GM12878 (cell line): ENCODE data around the gene CNOT2. TPM values are rescaled to one million over a fixed set of nuclear protein-coding genes. Genes with fewer than 3 reads are reported as not detected.

Experiments used
- ATAC-seq: fragments of 200-7000 bp; cut with Tn5 transposase; 3 replicates; pipeline ENCODE4 v1.9.1; 2020; ENCODE audit warnings: mild to moderate bottlenecking, moderate library complexity
- BruUV-seq: library from RNA; stranded (reverse); fragments of 400-500 nt; replicated peaks from 2 replicates; lab custom pipeline; 2021; lab: Mats Ljungman, UMichigan
- CTCF ChIA-PET: fragments of 300-600 bp; sonication (Branson Sonifier 250); formaldehyde crosslinking; extraction: SDS; loops from one replicate; lab custom pipeline; 2021; ENCODE audit warnings: inconsistent platforms; lab: Yijun Ruan, JAX
- POLR2A ChIA-PET: fragments of 350-600 bp; formaldehyde crosslinking; extraction: SDS; loops from one replicate; lab custom pipeline; 2021; ENCODE audit warnings: inconsistent platforms; lab: Charles Lee
- RAD21 ChIA-PET: fragments of 300-600 bp; sonication (Branson Sonifier 250); formaldehyde crosslinking; loops from one replicate; lab custom pipeline; 2023; ENCODE audit warnings: antibody characterized with exemption; ENCODE audit not compliant: unreplicated experiment; lab: Charles Lee
- SMC1A ChIA-PET: fragments of 300-600 bp; sonication (Branson Sonifier 250); formaldehyde crosslinking; loops from one replicate; lab custom pipeline; 2023; ENCODE audit not compliant: unreplicated experiment, uncharacterized antibody; lab: Charles Lee
- DNase-seq: peaks from one replicate; pipeline ENCODE4 v3.0.0-alpha.2; 2011; ENCODE audit warnings: low read depth, low spot score
- FAIRE-seq: peaks from 3 replicates; lab custom pipeline; 2011; peaks lifted over from hg19 to GRCh38; lab: Jason Lieb, UNC
- H2AFZ ChIP-seq: 2 replicates; pipeline ENCODE4 v1.6.0; 2011; ENCODE audit warnings: low read depth, low read length, control low read depth; ENCODE audit not compliant: control insufficient read depth
- H3K27ac ChIP-seq: 2 replicates; pipeline ENCODE4 v1.5.1; 2011; ENCODE audit warnings: control low read depth; ENCODE audit not compliant: control insufficient read depth, insufficient read depth
- H3K27me3 ChIP-seq, 2 experiments: replicated peaks in 1 of 2; 2 replicates each; pipeline versions ENCODE4 v1.6.0 to v1.6.1; 2011; ENCODE audit warnings: low read length in 1 of 2; ENCODE audit not compliant: control insufficient read depth in 2 of 2, insufficient read depth in 2 of 2
- H3K36me3 ChIP-seq, 2 experiments: 2 replicates each; pipeline ENCODE4 v1.5.1; 2011; ENCODE audit warnings: low read length in 1 of 2; ENCODE audit not compliant: control insufficient read depth in 2 of 2, insufficient read depth in 2 of 2
- H3K4me1 ChIP-seq: 2 replicates; pipeline ENCODE4 v1.6.1; 2011; ENCODE audit warnings: mild to moderate bottlenecking, low read length, moderate library complexity, mixed read lengths; ENCODE audit not compliant: control insufficient read depth, insufficient read depth
- H3K4me2 ChIP-seq: 2 replicates; pipeline ENCODE4 v1.6.0; 2011; ENCODE audit warnings: control low read depth; ENCODE audit not compliant: control insufficient read depth, insufficient read depth
- H3K4me3 ChIP-seq: fragments of 200-600 bp; sonication (generic); 2 replicates; pipeline ENCODE4 v1.5.1; 2016
- H3K79me2 ChIP-seq: 2 replicates; pipeline ENCODE4 v1.6.0; 2011; ENCODE audit warnings: low read length; ENCODE audit not compliant: control insufficient read depth, insufficient read depth
- H3K9ac ChIP-seq: 2 replicates; pipeline ENCODE4 v1.8.0; 2011; ENCODE audit warnings: low read length, control low read depth, mixed read lengths; ENCODE audit not compliant: control insufficient read depth, insufficient read depth
- H3K9me3 ChIP-seq: replicated peaks from 3 replicates; pipeline ENCODE4 v1.5.1; 2011; ENCODE audit warnings: mild to moderate bottlenecking, low read length; ENCODE audit not compliant: control insufficient read depth, insufficient read depth
- H4K20me1 ChIP-seq: 2 replicates; pipeline ENCODE4 v1.6.0; 2011; ENCODE audit not compliant: control insufficient read depth, insufficient read depth
- CBX3 ChIP-seq: fragments of 200-600 bp; sonication (generic); IDR thresholded peaks from 2 replicates; pipeline ENCODE4 v1.6.1; 2016; ENCODE audit warnings: low read depth, borderline replicate concordance
- CBX5 ChIP-seq: sonication (generic); IDR thresholded peaks from 2 replicates; pipeline ENCODE4 v1.6.1; 2016; ENCODE audit warnings: low read depth, moderate library complexity, mild to moderate bottlenecking, inconsistent platforms
- CHD4 ChIP-seq: fragments of 200-600 bp; sonication (generic); IDR thresholded peaks from 2 replicates; pipeline ENCODE4 v1.6.1; 2016; ENCODE audit warnings: mild to moderate bottlenecking
- GABPA ChIP-seq: IDR thresholded peaks from 2 replicates; pipeline ENCODE4 v1.6.1; 2014; ENCODE audit warnings: antibody characterized with exemption, low read depth, mild to moderate bottlenecking, inconsistent platforms
- HCFC1 ChIP-seq: fragments of 150-350 bp; IDR thresholded peaks from 2 replicates; pipeline ENCODE4 v1.6.1; 2014; ENCODE audit warnings: low read length
- KAT2A ChIP-seq: conservative IDR thresholded peaks from 2 replicates; pipeline ENCODE4 v1.6.1; 2011; ENCODE audit warnings: low read depth, low read length; ENCODE audit not compliant: control insufficient read depth
- NR2C2 ChIP-seq: IDR thresholded peaks from 2 replicates; pipeline ENCODE4 v1.6.1; 2011; ENCODE audit warnings: borderline replicate concordance, low read depth; ENCODE audit not compliant: control insufficient read depth, insufficient read length
- RBBP5 ChIP-seq: fragments of 200-600 bp; sonication (generic); conservative IDR thresholded peaks from 2 replicates; pipeline ENCODE4 v1.6.1; 2016
- RCOR1 ChIP-seq: conservative IDR thresholded peaks from 2 replicates; pipeline ENCODE4 v1.6.1; 2012; ENCODE audit warnings: low read depth, low read length, improper control_type of control experiment
- REST ChIP-seq: IDR thresholded peaks from 2 replicates; pipeline ENCODE4 v1.6.1; 2012; ENCODE audit warnings: mild to moderate bottlenecking, low read depth, low read length
- SIN3A ChIP-seq: IDR thresholded peaks from 2 replicates; pipeline ENCODE4 v1.6.1; 2012; ENCODE audit warnings: low read depth, low read length, improper control_type of control experiment
- TCF7 ChIP-seq: IDR thresholded peaks from 2 replicates; pipeline ENCODE4 v1.6.1; 2014; ENCODE audit warnings: antibody characterized with exemption, borderline replicate concordance
- ZBED1 ChIP-seq: IDR thresholded peaks from 2 replicates; pipeline ENCODE4 v1.6.1; 2016; ENCODE audit warnings: borderline replicate concordance
- WGBS: methylation state at CpG from one replicate; pipeline ENCODE4 v1.1.6; 2016; ENCODE audit warnings: low lambda C conversion rate; ENCODE audit not compliant: insufficient replicate concordance, insufficient coverage; ENCODE audit errors: missing lambda C conversion rate; 5-methylcytosine and 5-hydroxymethylcytosine counted together
- in situ Hi-C: fragments of 300-500 bp; cut with MboI; formaldehyde crosslinking; loops from 9 replicates; pipeline ENCODE4 v1.14.3; 2018; ENCODE audit warnings: mixed read lengths
- intact Hi-C: fragments of 100-400 bp; cut with micrococcal nuclease; formaldehyde crosslinking; loops from one replicate; pipeline ENCODE4 v1.14.2; 2022; ENCODE audit not compliant: unreplicated experiment
- polyA plus RNA-seq, 11 experiments: library from polyadenylated mRNA; depleted of rRNA in 4 of 11; unstranded in 6 of 11; stranded (reverse) in 5 of 11; fragments of >200 nt; fragmentation: Nextera tagmentation in 4 of 11; fragmentation: Illumina TruSeq in 1 of 11; extraction: Ambion mirVana in 4 of 11; extraction: Trizol in 1 of 11; gene quantifications; 1 replicate in 1 of 11; 2 replicates in 10 of 11; pipeline versions ENCODE4 v1.2.1 to v1.2.3, GENCODE V29; 2011 to 2016; ENCODE audit warnings: inconsistent platforms in 2 of 11, missing spikeins in 2 of 11, low read depth in 1 of 11
- total RNA-seq, 4 experiments: library from RNA; depleted of rRNA in 3 of 4; stranded (reverse); fragments of >200 nt in 3 of 4; fragmentation: Illumina TruSeq in 1 of 4; extraction: Trizol in 1 of 4; gene quantifications; 2 replicates each; pipeline versions ENCODE4 v1.2.1 to v1.2.3, GENCODE V29; 2013 to 2021
- TF ChIP-seq, protein P1 (sequence below): fragments of 450-650 bp; conservative IDR thresholded peaks from 2 replicates; pipeline ENCODE4 v1.6.1; 2017; ENCODE audit warnings: mild to moderate bottlenecking, moderate library complexity
- TF ChIP-seq, protein P2 (sequence below): IDR thresholded peaks from 2 replicates; pipeline ENCODE4 v1.6.1; 2012; ENCODE audit warnings: low read depth, low read length, improper control_type of control experiment
- TF ChIP-seq, protein P3 (sequence below): IDR thresholded peaks from 2 replicates; pipeline ENCODE4 v1.6.1; 2011; ENCODE audit warnings: low read depth, low read length, improper control_type of control experiment, borderline replicate concordance

CNOT2 gene
- total and polyA plus RNA-seq, 10 of the 15 experiments (the other 5 are each of a cell fraction or from before 2014, with no cell fraction given): 37.9 to 127 (median 82.4) TPM

GRCh38 chr12:70372881-70373280, 129.6 kb downstream of the CNOT2 start:
- H3K4me1 ChIP-seq: no peaks in the 10 kb centered on the region
- WGBS: 19% methylated on average over 3 of the region's 3 CpGs
- H2AFZ ChIP-seq: no peak overlapping the region
- no peak overlapping the region for H3K9ac ChIP-seq
- FAIRE-seq: no peak
- H3K27me3 ChIP-seq: peaks cover 0 to under 1% of the 10 kb centered on the region in 2 experiments; a peak in 2 of 4 replicates
- intact Hi-C loops (no loop called here), in situ Hi-C loops (no loop called here)
- no peaks in the 10 kb centered on the region for H3K79me2 ChIP-seq
- BruUV-seq: no TSS peak
- no peaks in the 10 kb centered on the region for H4K20me1 ChIP-seq
- no peak for DNase-seq
- SMC1A ChIA-PET: interaction anchor here (0.9 kb wide), 1 partner anchor 128 kb away, joined by 3 read pairs; no protein-coding TSS in a partner anchor
- RAD21 ChIA-PET: no interaction called here
- no peaks in the 10 kb centered on the region for H3K36me3 ChIP-seq
- no peak overlapping the region for H3K4me3 ChIP-seq
- H3K4me2 ChIP-seq: no peak overlapping the region
- no peaks in the 10 kb centered on the region for H3K9me3 ChIP-seq
- POLR2A ChIA-PET: no interaction called here
- ATAC-seq: no peak
- CTCF ChIA-PET: no interaction called here
- H3K27ac ChIP-seq: no peak overlapping the region
- TF ChIP-seq CHD4: no peak
- no peak for TF ChIP-seq NR2C2
- TF ChIP-seq REST: no peak
- TF ChIP-seq SIN3A: no peak
- TF ChIP-seq CBX5: no peak
- TF ChIP-seq, protein P1, sequence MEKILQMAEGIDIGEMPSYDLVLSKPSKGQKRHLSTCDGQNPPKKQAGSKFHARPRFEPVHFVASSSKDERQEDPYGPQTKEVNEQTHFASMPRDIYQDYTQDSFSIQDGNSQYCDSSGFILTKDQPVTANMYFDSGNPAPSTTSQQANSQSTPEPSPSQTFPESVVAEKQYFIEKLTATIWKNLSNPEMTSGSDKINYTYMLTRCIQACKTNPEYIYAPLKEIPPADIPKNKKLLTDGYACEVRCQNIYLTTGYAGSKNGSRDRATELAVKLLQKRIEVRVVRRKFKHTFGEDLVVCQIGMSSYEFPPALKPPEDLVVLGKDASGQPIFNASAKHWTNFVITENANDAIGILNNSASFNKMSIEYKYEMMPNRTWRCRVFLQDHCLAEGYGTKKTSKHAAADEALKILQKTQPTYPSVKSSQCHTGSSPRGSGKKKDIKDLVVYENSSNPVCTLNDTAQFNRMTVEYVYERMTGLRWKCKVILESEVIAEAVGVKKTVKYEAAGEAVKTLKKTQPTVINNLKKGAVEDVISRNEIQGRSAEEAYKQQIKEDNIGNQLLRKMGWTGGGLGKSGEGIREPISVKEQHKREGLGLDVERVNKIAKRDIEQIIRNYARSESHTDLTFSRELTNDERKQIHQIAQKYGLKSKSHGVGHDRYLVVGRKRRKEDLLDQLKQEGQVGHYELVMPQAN: no peak
- TF ChIP-seq ZBED1: no peak
- TF ChIP-seq GABPA: no peak
- no peak for TF ChIP-seq CBX3
- TF ChIP-seq TCF7: no peak
- no peak for TF ChIP-seq RCOR1
- no peak for TF ChIP-seq RBBP5
- TF ChIP-seq, protein P2, sequence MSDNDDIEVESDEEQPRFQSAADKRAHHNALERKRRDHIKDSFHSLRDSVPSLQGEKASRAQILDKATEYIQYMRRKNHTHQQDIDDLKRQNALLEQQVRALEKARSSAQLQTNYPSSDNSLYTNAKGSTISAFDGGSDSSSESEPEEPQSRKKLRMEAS: no peak
- no peak for TF ChIP-seq KAT2A
- TF ChIP-seq, protein P3, sequence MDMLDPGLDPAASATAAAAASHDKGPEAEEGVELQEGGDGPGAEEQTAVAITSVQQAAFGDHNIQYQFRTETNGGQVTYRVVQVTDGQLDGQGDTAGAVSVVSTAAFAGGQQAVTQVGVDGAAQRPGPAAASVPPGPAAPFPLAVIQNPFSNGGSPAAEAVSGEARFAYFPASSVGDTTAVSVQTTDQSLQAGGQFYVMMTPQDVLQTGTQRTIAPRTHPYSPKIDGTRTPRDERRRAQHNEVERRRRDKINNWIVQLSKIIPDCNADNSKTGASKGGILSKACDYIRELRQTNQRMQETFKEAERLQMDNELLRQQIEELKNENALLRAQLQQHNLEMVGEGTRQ: no peak
- TF ChIP-seq HCFC1: no peak
